Measurements from ENCODE around the gene SPTLC1. TPM values are rescaled to one million over a fixed set of nuclear protein-coding genes. Genes with fewer than 3 reads are reported as not detected.

Gene SPTLC1
- total and polyA plus RNA-seq, 4 donors, result 20.8 to 137 (median 58.6) TPM

DNA sequence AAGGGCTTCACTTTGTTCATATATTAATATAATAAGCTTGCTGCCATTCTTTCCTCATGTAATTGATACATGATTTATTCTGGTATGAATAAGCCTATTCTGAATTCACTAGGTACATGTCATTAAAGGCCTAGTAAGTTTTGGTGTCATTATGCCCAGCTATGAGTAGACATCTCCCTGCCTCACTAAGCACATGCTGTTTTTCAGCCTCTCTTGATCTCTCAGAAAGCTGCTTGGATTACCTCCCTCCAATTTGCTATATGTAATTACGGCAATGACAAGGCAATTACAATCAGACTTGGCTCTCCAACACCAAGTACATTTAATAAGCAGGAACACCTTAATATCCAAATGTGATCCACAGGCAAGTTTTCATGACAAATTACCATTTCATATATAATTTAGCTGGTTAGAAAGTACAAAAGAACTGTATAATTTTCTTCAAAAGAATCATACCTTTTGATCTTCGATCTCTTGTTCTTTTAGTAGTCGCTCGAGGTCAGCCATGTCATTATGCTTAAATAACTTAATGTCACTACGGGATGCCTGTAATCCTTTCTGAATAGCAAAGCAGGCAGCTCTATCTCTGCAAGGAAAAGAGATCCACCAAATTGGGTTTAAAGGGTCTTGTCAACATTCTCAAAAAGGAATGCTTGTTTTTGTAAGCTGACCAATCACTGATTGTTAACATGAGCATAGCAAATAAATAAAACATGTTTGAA is 56.3 kb downstream of the SPTLC1 start:
- TF ChIP-seq, protein P1, sequence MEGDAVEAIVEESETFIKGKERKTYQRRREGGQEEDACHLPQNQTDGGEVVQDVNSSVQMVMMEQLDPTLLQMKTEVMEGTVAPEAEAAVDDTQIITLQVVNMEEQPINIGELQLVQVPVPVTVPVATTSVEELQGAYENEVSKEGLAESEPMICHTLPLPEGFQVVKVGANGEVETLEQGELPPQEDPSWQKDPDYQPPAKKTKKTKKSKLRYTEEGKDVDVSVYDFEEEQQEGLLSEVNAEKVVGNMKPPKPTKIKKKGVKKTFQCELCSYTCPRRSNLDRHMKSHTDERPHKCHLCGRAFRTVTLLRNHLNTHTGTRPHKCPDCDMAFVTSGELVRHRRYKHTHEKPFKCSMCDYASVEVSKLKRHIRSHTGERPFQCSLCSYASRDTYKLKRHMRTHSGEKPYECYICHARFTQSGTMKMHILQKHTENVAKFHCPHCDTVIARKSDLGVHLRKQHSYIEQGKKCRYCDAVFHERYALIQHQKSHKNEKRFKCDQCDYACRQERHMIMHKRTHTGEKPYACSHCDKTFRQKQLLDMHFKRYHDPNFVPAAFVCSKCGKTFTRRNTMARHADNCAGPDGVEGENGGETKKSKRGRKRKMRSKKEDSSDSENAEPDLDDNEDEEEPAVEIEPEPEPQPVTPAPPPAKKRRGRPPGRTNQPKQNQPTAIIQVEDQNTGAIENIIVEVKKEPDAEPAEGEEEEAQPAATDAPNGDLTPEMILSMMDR (IDR thresholded peaks at IDR 0.05; ENCODE audit: control extremely low read depth, extremely low read depth), result no peak
- Histone ChIP-seq H3K36me3 (ENCODE audit: control insufficient read depth in 4 of 4, insufficient read depth in 4 of 4, low read length in 4 of 4) (peaks cover 14 to 28% (median 23%) of the 10 kb centered on the region in 4 donors), H3K9ac (ENCODE audit: insufficient read depth in 1 of 2, low read length in 2 of 2) (no peak overlapping the region), H3K27ac (ENCODE audit: low read depth in 1 of 2, low read length in 1 of 2) (no peak overlapping the region), H3K4me3 (no peak overlapping the region), H3K9me3 (ENCODE audit: control insufficient read depth in 4 of 4, insufficient read depth in 3 of 4, low read length in 3 of 4) (peaks cover 0 to 14% (median 4%) of the 10 kb centered on the region in 4 donors), H3K4me1 (ENCODE audit: control insufficient read depth in 5 of 5, insufficient read depth in 5 of 5, low read length in 5 of 5) (peaks cover 0 to 1% (median 0%) of the 10 kb centered on the region in 5 donors), H3K27me3 (ENCODE audit: control insufficient read depth in 3 of 3, insufficient read depth in 3 of 3, low read length in 2 of 3) (no peaks in the 10 kb centered on the region)
- 95% methylated on average over 5 of the region's 5 CpGs for WGBS, 2 donors
- ATAC-seq (ENCODE audit: insufficient read depth, low FRiP score) (no peak), DNase-seq (no peak)

DNA sequence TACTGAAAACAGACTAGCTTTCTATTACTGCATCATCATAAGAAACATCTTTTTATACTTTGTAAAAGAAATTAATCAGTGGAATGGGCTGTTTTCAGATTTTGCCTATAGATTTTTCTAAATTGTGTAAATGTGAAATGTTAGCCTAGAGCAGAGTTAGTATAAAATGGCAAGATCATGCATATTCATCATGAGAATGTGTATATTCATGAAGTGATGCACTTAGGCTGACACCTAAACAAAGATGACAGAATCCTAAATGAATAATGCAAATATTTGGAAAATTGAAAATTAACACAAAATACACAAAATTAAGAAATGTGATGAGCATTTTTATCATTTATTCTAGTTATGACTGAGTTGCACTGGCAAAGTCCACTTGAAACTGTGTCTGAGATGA is 57.2 kb downstream of the SPTLC1 start:
- Histone ChIP-seq H3K36me3 (ENCODE audit: control insufficient read depth in 4 of 4, insufficient read depth in 4 of 4, low read length in 4 of 4) (peaks cover 14 to 33% (median 25%) of the 10 kb centered on the region in 4 donors), H3K9ac (ENCODE audit: insufficient read depth in 1 of 2, low read length in 2 of 2) (no peak overlapping the region), H3K27ac (ENCODE audit: low read depth in 1 of 2, low read length in 1 of 2) (no peak overlapping the region), H3K27me3 (ENCODE audit: control insufficient read depth in 3 of 3, insufficient read depth in 3 of 3, low read length in 2 of 3) (no peaks in the 10 kb centered on the region), H3K9me3 (ENCODE audit: control insufficient read depth in 4 of 4, insufficient read depth in 3 of 4, low read length in 3 of 4) (peaks cover 0 to 14% (median 4%) of the 10 kb centered on the region in 4 donors), H3K4me3 (no peak overlapping the region), H3K4me1 (ENCODE audit: control insufficient read depth in 5 of 5, insufficient read depth in 5 of 5, low read length in 5 of 5) (peaks cover 0 to 1% (median 0%) of the 10 kb centered on the region in 5 donors)
- ATAC-seq (ENCODE audit: insufficient read depth, low FRiP score) (no peak), DNase-seq (no peak)
- TF ChIP-seq, protein P1 (IDR thresholded peaks at IDR 0.05; ENCODE audit: control extremely low read depth, extremely low read depth), result no peak

DNA sequence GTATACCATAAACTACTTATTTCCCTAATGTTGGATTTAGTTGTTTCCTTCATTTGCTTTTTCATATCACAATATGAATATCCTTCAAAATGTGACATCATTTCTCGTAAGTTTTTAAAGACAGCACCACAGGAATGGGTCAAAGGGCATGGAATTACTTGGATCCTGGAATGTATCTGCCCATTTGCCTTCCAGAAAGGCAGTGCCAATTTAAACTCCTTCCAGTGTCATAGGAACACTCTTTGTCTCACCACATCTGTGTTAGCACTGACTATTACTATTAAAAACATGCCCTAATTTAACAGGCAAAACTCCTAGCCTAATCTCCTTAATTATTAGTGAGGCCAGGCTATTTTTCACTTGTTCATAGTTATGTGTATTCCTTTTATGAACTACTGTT is 58.0 kb downstream of the SPTLC1 start:
- WGBS, 2 donors, result 90 to 94% methylated on average over 1 of the region's 1 CpG
- peaks cover 14 to 27% (median 23%) of the 10 kb centered on the region in 4 donors for H3K36me3 ChIP-seq (ENCODE audit: control insufficient read depth in 4 of 4, insufficient read depth in 4 of 4, low read length in 4 of 4)
- TF ChIP-seq, protein P1 (IDR thresholded peaks at IDR 0.05; ENCODE audit: control extremely low read depth, extremely low read depth), result no peak

More for the DNA sequence above, 58.0 kb downstream of the SPTLC1 start:
- no peak overlapping the region for H3K27ac ChIP-seq (ENCODE audit: low read depth in 1 of 2, low read length in 1 of 2)
- peaks cover 0 to 8% (median 0%) of the 10 kb centered on the region in 4 donors for H3K9me3 ChIP-seq (ENCODE audit: control insufficient read depth in 4 of 4, insufficient read depth in 3 of 4, low read length in 3 of 4)
- H3K9ac ChIP-seq (ENCODE audit: insufficient read depth in 1 of 2, low read length in 2 of 2), result no peak overlapping the region
- no peak overlapping the region for H3K4me3 ChIP-seq
- peaks cover 0 to 1% (median 0%) of the 10 kb centered on the region in 5 donors for H3K4me1 ChIP-seq (ENCODE audit: control insufficient read depth in 5 of 5, insufficient read depth in 5 of 5, low read length in 5 of 5)
- H3K27me3 ChIP-seq (ENCODE audit: control insufficient read depth in 3 of 3, insufficient read depth in 3 of 3, low read length in 2 of 3), result no peaks in the 10 kb centered on the region
- DNase-seq, result no peak
- no peak for ATAC-seq (ENCODE audit: insufficient read depth, low FRiP score)
